Epithelial cell of proximal tubule (primary cell): ENCODE measurements around the gene DQX1. TPM values are rescaled to one million over a fixed set of nuclear protein-coding genes. Genes with fewer than 3 reads are reported as not detected.

ENCODE experiments used
- DNase-seq: peaks from one replicate; pipeline ENCODE4 v3.0.0-alpha.2; 2011; ENCODE audit warnings: low read depth
- H3K4me3 ChIP-seq: 2 replicates; pipeline ENCODE4 v1.5.1; 2011; ENCODE audit warnings: low read depth, mild to moderate bottlenecking, low read length
- total RNA-seq: library from RNA; depleted of rRNA; stranded (reverse); fragments of >200 nt; gene quantifications from 2 replicates; pipeline ENCODE4 v1.2.3, GENCODE V29; 2015
- TF ChIP-seq, protein P1 (sequence below): conservative IDR thresholded peaks from 2 replicates; pipeline ENCODE4 v1.5.1; 2012; ENCODE audit warnings: low read depth, mild to moderate bottlenecking, low read length

The DQX1 gene
- total RNA-seq, 1 donor from 2014 or later: not detected

DNA sequence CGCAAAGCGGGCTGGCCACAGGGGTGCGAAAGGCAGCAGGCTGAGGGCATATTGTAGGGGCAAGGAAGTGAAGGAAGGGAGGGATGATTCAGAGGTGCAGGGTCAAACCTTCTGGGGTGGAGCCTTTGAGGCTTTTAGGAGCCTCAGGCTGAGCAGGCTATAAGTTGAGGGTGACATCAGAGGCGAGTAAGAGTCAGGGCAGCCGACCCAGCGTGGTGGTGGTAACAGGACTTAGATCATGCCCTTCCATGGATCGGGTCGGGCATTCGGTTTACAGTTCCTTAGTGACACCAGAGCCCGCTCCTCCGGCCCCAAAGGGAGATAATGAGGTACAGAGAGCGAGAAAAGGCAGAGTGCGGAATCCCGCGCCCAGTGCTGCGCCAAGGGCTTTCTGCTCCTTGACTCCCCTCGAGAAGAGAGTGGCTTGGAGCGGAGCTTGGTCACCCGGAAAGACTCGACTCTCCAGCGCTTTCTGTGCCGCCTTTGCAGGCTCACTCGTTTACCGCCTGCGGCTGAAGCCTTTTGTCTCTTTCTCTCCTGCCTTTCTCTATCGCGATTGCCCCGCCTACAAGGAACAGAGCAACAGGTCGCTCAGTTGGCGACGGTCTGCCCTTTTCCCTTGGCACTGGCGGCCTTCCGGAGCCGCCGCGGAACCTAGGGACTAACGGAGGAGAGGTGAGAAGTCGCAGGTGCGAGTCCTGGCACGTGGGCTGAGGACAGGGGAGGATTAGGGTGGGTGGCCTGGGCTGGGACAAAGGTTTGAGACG, 27.3 kb downstream of the DQX1 start:
- H3K4me3 ChIP-seq: peak overlapping the region; percentile 47
- DNase-seq: no peak
- TF ChIP-seq, protein P1, sequence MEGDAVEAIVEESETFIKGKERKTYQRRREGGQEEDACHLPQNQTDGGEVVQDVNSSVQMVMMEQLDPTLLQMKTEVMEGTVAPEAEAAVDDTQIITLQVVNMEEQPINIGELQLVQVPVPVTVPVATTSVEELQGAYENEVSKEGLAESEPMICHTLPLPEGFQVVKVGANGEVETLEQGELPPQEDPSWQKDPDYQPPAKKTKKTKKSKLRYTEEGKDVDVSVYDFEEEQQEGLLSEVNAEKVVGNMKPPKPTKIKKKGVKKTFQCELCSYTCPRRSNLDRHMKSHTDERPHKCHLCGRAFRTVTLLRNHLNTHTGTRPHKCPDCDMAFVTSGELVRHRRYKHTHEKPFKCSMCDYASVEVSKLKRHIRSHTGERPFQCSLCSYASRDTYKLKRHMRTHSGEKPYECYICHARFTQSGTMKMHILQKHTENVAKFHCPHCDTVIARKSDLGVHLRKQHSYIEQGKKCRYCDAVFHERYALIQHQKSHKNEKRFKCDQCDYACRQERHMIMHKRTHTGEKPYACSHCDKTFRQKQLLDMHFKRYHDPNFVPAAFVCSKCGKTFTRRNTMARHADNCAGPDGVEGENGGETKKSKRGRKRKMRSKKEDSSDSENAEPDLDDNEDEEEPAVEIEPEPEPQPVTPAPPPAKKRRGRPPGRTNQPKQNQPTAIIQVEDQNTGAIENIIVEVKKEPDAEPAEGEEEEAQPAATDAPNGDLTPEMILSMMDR: no peak

- H3K4me3 ChIP-seq: peak overlapping the region; percentile 47
These were observed 28.1 kb downstream of the DQX1 start for GRCh38 chr2:74497777-74498499.

GRCh38 chr2:74496997-74497776, 28.8 kb downstream of the DQX1 start:
- no peak for DNase-seq
- TF ChIP-seq, protein P1: no peak
- no peak overlapping the region for H3K4me3 ChIP-seq

More at GRCh38 chr2:74497777-74498499, 28.1 kb downstream of the DQX1 start:
- DNase-seq: no peak
- TF ChIP-seq, protein P1: no peak

DNA sequence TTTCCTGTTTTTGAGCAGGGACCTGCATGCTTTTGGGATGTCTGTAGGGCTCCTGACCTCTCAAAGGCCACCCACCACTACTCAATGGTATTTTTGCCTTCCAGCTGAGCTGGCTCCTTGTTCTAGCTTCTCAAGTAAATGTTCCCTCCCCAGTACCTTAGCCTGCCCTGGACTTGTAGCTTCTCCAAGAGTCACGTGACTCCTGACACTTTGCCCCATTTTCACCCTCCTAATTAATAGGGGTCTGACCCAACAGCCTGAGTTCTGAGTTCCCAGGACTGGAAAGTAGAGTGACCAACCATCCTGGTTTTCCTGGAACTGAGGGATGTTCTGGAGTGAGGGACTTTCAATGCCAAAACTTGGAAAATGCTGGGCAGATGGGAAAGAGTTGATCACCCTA, 30.6 kb downstream of the DQX1 start:
- DNase-seq: no peak
- TF ChIP-seq, protein P1: no peak
- no peak overlapping the region for H3K4me3 ChIP-seq

DNA sequence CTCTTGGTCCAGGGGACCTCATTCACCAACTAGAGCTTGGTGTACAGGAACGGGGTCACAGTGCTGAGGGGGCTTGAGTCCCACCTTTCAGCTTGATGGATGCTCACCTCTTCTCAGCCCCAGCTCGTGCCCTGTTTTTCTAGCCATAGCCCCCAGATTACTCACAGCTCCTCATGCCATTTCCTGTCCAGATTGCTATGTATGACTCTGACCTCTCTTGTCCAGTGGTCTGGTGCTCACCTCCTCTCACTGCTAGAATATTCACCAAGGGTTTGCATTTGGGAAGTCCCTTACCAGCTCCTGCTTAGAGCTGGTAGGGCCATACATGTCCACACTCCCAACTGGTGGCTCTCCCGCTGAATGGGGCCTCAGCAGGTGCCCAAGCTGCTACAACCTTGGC, 32.5 kb downstream of the DQX1 start:
- DNase-seq: no peak
- TF ChIP-seq, protein P1: no peak
- H3K4me3 ChIP-seq: no peak overlapping the region

DNA sequence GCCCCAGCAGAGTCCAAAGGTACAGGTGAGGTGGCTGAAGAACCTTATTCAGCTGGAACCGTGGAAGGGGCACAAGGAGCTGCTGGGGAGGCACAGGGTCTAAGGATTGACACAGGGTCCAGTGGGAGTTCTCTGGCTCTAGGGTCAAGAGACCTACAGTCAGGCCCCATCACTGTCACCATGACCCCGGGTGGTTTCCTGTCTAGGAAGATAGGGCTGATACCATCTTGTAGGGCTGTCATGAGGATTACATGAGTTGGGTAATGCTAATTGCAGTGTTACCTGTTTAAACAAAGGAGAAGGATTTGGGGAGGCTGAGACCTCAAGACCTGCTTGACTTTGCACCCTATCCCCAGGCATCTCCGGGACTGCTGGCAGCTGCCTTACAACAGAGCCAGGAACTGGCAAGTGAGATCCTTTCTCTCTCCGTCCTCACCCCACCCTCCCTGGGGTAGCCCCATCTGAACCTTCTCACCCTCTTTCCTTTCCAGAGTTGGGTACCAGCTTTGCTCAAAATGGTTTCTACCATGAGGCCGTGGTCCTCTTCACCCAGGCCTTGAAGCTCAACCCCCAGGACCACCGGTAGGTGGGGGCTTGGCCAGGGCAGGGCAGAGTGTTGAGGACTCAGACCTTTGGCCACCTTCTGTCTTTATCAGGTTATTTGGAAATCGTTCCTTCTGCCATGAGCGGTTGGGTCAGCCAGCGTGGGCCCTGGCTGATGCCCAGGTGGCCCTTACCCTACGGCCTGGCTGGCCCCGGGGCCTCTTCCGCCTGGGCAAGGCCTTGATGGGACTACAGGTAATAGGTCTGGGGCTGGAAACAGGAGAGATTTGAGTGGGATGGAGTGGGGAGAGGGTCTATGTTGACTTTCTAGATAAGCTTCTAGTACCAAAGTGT, 34.1 kb downstream of the DQX1 start:
- no peak overlapping the region for H3K4me3 ChIP-seq

More for the DNA sequence above, 34.1 kb downstream of the DQX1 start:
- DNase-seq: no peak
- TF ChIP-seq, protein P1: no peak
